GM12873 (cell line): Measurements from ENCODE around the gene MYH7.
A peak's percentile ranks its signal among the peaks of the same experiment; 100 is the strongest.

ENCODE experiments used
- CTCF ChIP-seq: IDR thresholded peaks from 2 replicates; pipeline ENCODE4 v1.5.1; 2012; ENCODE audit warnings: low read depth, mild to moderate bottlenecking, moderate library complexity, low read length, control low read depth; ENCODE audit not compliant: insufficient read depth; ENCODE audit errors: missing control alignments

The MYH7 gene

GRCh38 chr14:23457587-23458445 lies 22.4 kb upstream of the MYH7 start:
- TF ChIP-seq CTCF, result no peak

GRCh38 chr14:23456883-23457586 lies 21.6 kb upstream of the MYH7 start:
- TF ChIP-seq CTCF, result peak; percentile 40

- TF ChIP-seq CTCF, result no peak
Measured at GRCh38 chr14:23454445-23454856, 19.0 kb upstream of the MYH7 start.

GRCh38 chr14:23452237-23452636 lies 16.8 kb upstream of the MYH7 start:
- no peak for TF ChIP-seq CTCF

GRCh38 chr14:23450379-23450778 lies 14.9 kb upstream of the MYH7 start:
- no peak for TF ChIP-seq CTCF

GRCh38 chr14:23449314-23449713 lies 13.9 kb upstream of the MYH7 start:
- no peak for TF ChIP-seq CTCF

GRCh38 chr14:23447361-23448350 lies 12.2 kb upstream of the MYH7 start:
- TF ChIP-seq CTCF, result no peak
